ENCODE measurements around the gene R3HDML.
A peak's percentile ranks its signal among the peaks of the same experiment; 100 is the strongest.

Gene R3HDML

DNA sequence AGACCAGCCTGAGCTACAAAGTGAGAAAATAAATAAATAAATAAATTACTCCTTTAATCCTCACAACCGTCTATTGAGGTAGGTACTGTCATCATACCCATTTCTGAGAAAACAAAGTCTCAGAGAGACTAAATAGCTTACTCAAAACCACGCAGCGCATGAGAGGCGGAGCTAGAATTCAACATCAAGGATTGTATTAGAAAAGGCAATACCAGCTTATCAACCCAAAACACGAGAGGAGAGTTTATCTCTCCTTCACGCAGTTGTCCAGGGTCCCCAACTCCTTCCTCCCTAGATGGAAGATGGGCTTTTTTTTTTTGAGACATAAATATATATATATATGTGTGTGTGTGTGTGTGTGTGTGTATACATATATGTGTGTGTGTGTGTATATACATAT lies 30.9 kb downstream of the R3HDML start:
- DNase-seq = peak; percentile 73

DNA sequence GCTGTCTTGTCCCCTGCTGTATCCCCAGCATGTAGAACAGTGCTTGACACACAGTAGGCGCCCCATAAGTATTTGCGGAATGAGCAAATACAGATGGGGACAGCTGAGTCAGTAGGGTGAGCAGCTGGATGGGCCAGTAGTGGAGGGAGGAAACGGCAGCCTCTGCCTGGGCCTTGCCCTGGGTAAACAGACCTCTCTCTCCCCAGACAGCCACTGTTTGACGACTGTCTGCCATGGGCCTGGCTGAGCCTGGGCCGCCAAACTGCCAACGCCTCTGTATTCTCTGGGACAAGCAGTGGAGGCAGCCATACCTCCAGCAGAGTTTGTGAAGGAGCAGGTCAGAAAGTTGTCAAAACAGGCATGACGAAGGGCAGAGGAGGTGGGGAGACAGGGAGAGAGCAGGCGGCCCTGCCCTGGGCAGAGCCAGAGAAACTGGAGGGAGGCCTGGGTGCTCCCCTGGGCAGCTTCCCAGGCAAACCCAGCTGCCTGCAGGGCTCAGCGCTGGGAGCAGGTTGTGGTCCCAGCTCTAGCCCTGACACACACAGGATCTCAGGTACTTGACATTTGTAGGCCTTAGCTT lies 33.9 kb downstream of the R3HDML start:
- DNase-seq = no peak

GRCh38 chr20:44382641-44383040 lies 45.8 kb downstream of the R3HDML start:
- DNase-seq = no peak

GRCh38 chr20:44384423-44385027 lies 47.7 kb downstream of the R3HDML start:
- DNase-seq = peak; percentile 91

DNA sequence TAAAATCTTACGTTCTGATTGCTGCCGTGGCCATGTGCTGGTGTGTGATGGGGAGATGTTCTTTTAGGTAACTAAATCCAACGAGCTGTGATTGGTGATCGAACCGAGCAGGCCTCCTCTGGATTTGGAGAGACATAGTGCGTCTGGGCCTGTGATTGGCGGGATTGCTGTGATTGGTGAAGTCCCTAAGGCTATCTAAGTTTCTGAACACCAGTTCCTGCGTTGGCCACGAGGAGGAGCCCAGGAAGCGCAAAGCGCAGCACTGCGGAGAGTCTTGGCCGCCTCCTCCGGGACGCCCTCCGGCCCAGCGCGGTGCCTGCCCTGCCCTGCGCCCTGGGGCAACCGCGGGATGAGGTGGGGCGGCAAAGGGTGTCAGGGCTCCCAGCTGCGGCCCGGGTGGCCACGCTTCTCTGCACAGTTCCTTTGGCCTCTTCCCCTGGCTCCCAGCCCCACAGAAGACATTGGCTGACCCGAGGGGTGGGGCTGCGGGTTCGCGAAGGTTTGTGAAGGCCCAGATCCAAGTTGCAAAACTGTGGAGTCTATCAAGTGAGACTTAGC lies 51.7 kb downstream of the R3HDML start:
- peak; percentile 85 for DNase-seq

- no peak for DNase-seq
These were observed 53.0 kb downstream of the R3HDML start for GRCh38 chr20:44389871-44390270.

- DNase-seq = no peak
These were observed 53.4 kb downstream of the R3HDML start for GRCh38 chr20:44390280-44390679.

DNA sequence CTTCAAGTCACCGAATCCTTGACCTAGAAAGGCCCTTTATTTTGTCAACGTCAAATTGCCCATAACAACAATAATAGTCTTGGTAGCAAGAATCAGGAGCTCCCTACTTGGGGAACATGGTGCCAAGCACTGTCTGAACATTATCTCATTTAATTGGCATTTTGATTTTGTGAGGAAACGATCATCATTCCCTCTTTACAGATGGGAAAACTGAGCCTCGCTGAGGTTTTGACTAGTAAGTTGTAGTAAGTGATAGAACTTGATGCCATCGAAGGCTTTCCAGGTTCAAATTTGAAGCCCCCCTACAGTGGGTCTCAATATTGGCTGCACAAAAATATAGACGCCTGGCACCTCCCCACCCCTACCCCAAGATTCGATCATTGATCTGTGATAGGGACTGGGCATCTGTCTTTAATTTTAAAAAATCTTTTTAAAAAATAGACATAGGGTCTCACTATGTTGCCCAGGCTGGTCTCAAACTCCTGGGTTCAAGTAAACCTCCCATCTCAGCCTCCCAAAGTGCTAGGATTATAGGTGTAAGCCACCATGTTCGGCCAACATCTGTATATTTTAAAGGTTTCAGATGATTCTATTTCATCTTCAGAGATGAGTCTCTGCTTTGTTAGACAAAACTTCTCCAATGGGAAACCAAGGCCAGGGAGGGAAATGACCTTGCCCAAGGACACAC lies 55.4 kb downstream of the R3HDML start:
- no peak for DNase-seq

GRCh38 chr20:44392776-44393607 lies 56.1 kb downstream of the R3HDML start:
- no peak for DNase-seq

- no peak for DNase-seq
These were observed 57.0 kb downstream of the R3HDML start for GRCh38 chr20:44393608-44394451.

DNA sequence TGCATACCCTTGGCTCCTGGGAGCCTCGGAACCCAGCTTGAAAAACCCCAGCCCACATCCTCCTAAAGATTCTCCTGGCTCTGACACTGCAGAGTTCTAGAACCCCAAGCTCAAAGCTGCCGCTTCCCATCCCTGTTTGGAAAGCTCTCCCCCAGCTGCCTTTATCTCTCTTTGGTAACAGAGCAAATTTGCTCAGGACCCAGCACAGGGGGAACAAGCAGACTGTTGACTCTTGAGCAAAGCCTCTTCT lies 57.5 kb downstream of the R3HDML start:
- DNase-seq = no peak

DNA sequence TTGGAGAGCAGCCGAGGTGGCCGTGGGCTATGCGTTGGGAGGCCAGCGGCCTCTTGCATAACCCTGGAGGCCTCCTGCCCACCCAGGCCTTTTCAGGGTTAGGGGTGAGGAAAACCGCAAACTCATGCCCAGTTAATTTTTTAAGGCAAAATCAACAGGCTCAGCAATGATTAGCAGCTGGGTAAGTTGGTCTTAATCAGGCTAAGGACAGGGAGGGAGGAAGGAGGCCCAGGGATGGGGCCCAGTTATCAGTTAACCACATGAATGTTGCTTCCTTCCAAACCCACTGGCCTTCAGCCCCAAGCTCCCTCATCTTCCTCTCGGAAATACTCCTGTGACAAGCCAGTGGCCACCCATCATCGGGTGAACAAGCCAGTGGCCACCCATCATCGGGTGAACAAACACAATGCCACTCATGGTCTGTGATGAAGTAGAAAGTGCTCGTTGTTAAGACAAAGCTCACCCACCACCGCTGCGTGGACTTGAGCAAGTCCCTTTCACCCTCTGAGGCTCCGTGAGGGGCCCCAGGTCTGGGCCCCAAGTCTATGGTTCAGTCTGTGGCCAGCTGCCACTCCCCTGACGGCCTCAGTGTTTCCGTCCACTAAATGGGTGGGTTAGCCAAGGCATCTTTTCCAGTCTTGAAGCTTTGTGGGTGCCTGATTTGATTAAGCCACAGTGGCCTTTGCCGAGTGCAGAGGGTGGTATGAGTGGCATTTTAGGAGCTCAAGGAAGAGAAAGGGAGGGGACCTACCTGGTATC lies 58.0 kb downstream of the R3HDML start:
- peak; percentile 90 for DNase-seq

DNA sequence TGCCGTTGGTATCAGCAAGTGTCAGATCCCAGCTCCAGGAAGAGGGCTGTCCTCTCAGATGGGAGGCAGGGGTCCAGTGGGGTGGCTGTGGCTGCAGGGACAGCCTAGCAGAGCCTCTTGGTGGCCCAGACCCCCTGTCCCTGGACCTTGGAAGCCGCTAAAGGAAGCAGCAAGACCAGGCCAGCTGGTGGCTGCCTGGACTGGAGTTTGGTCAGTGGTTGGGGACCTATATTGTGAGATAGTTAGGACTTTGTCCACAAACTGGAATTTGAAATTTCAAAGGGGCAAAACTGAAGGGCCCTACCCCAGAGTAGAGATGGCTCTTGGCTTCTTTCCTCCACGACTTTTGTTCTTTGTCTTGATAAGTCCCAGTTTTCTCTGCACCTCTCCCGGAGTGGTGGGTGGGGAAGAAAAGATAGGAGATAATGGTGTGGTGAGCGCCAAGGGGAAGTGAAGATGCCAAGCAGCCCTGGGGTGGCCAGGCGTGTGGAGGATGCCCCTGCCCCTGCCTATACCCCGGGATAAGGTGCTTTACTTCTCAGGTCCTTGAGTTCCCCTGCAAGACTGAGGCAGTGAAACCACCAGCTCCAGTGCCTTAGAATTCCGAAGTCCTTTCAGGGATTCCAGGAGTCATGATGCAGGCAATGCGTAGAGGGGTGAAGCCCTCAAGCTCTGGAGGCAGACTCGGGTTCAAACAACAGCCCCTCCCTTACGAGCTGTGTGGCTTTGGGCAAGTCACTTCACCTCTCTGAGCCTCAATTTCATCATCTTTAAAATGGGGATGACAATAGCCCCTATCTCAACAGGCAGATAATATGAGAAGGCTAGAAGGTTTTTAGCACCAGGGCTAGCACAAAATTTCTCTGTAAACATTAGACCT lies 58.9 kb downstream of the R3HDML start:
- peak; percentile 47 for DNase-seq

DNA sequence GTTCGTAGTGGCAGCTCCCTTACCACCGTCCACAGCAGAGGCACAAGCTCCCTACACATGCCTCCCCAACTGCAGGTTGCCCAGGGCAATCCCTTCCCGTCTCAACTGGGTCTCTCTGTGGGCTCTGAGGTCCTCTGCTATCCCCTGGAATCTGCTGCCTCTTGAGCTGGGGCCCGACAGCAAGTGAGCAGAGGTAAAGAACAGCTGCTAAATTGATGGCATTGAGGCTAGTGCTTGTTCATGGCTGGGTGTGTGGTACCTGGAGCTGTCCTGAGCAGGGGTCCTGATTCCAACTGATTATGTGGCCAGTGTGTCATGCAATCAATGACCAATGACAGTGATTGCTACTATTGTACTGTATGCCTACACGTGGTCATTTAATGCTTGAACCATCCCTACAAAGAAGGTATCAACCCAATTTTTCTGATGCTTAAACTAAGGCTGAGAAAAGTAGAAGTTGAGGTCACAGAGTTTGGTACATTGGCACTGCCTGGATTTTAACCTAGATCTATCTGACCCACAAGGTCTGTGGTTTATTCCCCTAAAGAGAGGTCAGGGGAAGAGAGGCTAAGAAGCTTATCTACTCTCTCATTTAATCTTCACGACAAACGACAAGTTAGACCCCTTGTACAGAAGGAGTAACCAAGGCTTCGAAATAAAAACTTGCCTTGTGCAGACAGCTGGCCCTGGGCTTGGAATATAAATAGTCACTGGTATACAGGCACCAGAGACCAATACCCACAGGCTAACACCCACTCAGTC lies 59.7 kb downstream of the R3HDML start:
- peak; percentile 66 for DNase-seq

- no peak for DNase-seq
These were observed 61.5 kb downstream of the R3HDML start for GRCh38 chr20:44398335-44398734.

DNA sequence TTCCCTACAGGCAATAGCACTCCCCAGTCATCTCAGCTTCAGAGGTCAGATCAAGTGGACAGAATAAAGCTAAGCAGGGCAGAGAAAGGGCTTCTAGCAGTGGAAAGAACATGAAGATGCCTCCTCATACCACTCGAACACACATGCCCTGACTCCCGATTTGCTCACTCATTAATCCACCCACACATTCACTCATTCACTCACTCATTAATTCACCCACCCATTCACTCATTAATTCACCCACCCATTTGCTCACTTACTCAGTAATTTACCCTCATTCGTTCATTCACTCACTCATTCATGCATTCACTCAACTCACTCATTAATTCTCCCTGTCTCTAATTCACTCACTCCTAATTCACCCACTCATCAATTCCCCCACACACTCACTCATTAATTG lies 62.6 kb downstream of the R3HDML start:
- DNase-seq = no peak

DNA sequence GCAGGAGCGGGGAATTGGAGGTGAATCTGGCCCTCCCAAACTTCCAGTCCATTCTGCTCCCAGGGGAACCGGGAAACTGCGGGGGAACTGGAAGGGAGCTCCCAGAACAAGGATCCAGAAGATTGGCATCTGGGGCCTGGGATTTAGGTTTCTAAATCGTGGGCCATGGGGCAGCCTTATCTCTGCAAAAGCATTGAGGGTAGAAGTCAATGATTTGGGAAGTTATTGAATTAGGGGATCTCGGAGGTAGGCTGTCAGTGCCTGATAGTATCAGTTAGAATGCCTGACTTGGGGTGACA lies 63.8 kb downstream of the R3HDML start:
- DNase-seq = no peak
